GM21528 (cell line): Measurements from ENCODE around the gene CEMP1.

Experiments used
- ATAC-seq: cut with Tn5 transposase; IDR thresholded peaks from one replicate; pipeline ENCODE4 v1.9.1; 2021; ENCODE audit warnings: mild to moderate bottlenecking, moderate library complexity; ENCODE audit not compliant: unreplicated experiment, low FRiP score

Gene CEMP1

DNA sequence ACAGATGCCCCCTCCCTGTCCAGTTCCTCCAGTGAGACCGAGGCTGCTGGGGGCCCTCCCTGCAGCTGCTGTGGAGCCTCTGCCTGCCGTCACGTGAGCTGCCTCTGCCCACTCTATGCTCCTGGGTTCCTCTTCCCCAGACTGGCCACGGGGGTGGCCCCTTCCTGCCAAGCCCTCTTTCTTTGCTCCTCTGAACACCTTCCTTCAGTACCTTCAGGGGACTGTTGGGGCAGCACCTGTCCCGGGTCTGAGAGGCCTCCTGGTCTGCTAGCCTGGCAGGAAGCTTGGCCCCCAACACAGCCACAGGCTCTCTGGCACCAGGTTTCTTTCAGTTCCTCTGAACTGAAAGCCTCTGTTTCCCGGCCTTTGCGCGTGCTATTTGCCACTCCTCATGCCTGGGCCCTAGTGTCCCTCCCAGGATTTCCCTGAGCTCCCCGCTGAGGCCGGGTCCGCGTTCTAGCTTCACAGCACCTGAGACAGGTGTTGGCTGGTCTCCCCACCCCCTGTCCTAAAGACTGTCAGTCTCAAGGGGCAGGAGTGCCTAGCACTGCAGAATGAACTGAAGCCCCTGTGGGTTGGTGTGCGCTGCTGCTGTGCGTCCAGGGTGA is 24.1 kb downstream of the CEMP1 start:
- ATAC-seq: peak; percentile 49

DNA sequence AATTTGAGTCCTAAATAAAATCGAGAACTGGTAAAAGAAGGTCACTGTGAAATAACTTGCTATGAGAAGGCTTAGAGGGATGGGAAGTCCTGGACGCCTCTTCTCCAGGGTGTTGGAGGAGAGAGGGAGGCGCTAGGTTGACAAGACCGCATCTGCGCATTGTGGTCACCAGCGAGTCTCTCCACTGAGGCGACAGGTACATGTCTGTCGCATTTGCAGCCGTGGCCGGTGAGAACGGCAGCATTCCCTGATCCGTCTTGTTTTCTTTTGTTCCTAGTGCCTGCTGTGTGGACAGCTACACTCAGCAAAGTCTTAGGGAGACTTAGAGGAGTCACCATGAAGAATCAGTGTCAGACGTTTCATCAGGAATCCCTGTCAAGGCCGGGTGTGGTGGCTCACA is 25.5 kb downstream of the CEMP1 start:
- no peak for ATAC-seq

DNA sequence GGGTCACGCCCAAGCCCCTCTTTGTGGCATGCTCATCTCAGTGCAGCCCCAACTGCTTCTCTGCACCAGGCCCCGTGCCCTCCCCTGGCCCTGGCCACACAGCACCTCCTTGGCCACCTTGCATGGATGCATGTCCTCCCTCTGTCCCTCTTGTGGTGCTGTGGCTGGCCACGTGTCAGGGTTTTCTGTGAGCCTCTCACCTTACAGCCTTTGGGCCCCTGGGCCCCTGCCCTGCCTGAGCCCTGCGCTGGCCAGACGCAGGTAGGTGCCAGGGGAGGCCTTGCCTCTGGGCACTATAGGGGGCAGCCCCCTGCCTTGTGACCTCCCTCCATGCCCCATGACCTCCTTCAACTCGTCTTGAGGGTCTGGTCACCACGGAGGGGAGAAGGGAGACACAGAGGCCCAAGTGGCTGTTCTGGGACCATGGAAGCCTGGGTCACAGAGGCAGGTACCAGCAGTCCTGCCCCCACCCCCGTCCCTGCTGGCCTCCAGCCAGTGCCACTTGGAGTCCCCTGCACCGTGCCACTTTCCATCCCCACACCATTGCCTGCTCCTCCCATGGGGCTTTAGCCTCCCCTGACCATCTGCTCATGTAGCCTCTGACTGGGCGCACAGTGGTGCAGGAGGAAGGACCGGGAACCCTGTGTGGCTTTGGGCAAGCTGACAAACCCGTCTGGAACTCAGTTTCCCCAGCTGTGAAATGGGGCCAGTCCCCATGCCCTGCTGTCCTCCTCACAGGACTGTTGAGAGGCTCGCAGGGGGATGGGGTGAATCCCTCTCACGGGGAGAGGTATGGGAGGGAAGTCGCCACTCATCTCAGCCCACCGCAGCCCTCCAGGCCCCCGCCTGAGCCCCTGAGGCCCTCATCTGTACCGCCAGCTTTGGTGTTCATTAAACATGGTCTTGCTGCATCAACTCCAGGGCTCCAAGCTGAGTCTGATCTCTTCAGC is 29.0 kb downstream of the CEMP1 start:
- no peak for ATAC-seq

DNA sequence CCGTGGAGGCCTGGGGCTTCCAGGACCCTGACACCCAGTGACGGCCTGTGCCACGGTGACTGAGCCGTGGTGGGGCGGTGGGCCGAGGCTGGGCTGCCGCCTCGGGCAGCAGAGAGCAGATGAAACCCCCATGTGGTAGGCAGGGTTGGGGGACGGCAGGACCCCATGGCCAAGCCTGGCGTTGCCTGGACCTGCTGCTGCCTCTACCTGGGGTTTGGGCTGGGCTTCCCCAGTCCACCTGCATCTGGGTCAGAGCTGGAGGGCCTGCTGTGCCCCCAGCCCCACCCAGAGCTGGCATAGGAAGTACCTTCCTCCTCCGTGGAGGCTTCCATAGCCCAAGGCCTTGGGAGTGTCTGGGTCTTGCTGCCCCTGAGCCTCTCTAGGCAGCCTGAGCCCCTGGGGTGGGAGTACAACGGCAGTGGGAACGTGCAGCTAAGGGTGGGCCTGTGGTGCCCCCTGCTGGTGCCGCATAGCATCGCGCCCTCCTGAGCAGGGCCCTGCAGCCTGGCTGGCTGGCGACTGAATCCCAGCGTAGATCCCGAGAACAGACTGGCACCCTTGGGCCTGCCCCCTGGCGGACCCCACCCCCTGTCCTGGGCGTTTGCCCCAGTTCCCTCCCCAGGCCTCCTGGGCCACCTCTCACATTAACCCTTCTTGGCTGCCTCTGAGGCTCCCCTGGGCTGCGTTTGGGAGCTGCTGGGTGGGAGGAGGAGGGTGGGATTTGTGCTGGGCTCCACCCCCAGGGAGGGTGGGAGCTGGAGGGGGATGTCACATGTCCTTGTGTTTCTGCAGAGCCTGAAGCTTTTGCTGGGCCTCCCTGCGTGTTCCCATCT is 30.1 kb downstream of the CEMP1 start:
- ATAC-seq: no peak

DNA sequence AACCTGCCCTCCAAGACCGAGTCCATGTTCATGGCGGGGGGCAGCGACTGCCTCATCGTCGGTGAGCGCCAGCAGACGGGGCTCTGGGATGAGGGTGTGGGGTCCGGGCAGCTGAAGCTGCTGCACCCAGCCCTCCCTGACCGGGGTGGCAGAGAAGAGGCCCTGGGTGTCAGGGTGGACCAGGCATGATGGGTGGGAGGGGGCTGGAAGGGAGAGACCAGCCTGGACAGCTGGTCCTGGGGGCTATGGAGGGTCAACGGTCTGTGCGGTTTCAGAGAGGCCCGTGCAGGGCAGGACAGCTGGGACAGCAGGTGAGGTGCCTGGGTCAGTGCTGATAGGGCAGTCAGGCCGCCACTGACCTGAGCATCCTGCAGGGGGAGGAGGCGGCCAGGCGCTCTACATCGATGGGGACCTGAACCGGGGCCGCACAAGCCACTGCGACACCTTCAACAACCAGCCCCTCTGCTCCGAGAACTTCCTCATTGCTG is 30.7 kb downstream of the CEMP1 start:
- ATAC-seq: no peak

DNA sequence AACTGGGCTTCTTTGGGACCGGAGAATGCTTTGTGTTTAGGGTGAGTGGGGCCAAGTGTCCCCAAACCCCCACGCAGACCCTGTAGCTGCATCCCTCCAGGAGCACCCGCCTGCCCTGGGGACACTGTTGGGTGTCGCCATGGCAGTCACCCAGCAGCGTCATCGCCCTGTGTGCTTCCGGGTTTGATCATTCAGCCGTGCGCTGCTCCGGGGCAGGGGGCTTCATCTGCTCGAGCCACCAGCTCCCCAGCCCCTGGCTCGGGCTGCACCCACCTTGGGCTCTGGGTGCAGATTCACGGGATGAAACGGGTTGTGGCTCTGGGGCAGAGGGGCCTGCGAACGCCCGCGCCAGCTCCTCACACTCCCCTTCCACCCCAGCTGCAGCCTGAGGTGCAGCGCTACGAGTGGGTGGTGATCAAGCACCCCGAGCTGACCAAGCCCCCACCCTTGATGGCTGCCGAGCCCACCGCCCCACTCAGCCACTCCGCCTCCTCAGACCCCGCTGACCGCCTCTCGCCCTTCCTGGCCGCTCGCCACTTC is 31.2 kb downstream of the CEMP1 start:
- no peak for ATAC-seq

DNA sequence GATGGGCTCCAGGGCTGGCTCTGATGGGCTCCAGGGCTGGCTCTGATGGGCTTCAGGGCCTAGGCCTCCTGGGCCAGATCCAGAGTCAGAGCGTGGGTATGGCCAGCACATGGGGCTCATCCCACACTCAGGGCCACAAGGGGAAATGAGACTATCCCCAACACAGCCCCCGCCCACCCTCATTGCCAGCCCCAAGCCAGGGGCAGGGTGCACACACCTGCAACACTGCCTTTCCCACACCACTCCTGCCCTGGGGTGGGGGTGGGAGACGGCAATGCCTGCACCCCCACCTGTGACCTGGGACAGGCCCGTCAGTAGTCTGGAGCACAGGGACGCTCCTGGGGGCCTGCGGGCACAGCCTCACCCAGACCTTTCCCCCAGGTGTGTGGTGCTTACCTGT is 31.8 kb downstream of the CEMP1 start:
- no peak for ATAC-seq

DNA sequence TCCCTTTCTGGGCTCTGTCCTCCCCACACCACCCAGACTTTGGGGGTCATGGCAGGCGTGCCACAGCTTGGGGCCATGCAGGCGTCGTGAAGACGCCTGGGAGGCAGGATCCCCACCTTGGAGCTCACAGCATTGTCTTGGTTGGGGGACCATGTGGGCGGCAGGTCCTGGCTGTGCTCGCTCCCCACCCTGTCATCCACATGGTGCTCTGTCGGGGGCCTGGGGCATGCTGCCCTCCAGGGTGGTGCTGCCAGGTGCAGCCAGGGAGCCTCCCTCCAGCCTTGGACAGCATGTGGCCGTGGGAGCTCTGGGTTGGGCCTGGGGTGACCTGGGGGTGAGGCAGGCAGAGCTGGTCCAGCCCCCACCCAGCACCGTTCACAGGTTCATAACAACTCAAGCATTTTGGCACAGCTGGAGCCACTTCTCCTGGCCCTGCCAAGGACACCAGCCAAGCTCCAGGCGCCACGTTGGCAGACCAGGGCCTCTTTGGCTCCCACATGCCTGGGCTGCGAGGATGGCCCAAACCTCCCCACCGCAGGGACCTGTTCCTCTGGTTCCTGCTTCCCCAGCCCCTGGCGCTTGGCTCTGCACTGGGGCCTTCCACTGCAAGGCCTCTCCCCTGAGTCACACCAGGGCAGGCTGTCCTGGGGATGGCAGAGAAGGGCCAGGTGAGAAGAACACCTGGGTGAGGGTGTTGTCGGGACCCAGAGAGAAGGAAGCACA is 32.5 kb downstream of the CEMP1 start:
- ATAC-seq: no peak

DNA sequence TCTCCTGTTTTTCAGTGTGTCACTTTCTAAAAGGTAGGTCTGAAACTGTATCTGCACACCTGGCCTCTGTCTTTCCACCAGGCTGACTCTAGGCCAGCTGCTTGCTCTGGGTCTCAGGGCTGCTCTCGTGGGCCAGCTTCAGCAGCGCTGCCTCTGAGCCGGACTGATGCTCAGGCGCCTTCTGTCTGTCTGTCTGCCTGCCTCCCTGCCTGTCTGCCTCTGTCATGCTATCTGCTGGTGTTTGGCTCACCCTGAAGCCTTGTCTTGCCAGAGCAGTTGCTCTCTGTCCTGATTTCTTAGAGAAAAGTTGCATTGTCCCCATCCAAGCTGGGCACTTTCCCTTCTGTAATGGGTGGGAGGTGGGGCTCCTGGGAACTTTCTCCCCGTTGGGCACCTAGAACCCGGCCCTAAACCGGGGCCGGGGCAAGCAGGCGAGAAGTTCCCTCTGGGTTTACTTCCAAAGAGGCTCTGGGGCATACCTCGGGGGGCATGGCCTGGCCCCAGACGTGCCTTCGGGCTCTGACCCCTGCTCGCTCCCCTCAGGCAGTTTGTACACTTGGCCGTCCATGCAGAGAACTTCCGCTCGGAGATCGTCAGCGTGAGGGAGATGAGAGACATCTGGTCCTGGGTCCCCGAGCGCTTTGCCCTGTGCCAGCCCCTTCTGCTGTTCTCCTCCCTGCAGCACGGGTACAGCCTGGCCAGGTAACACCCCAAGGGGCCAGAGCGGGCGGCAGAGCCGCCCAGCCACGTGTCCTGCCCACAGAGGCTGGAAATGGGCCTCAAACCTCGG is 33.3 kb downstream of the CEMP1 start:
- no peak for ATAC-seq

DNA sequence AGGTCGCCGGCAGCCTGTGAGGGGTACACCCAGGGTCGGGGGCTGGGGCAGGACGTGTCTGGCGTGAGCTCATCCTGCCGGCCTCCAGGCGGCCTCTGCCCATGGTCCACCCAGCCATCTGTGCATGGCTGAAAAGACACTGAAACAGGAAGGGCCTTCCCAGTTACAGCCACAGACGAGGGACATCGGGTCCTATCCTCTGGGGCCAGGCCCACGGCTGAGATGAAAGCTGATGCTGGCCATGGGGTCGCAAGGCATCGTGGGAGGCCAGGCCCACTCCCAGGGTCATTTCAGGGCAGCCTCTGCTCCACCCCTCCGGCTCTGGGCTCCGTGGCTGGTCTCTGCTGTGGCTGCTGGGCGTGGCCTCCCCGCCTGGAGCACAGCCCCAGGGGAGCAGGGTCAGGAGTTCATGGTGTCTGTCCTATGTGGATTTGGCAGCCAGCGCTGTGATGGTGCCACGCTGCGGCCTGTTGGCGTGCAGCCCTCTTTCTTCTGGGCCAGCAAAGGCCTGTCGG is 34.0 kb downstream of the CEMP1 start:
- ATAC-seq: no peak

DNA sequence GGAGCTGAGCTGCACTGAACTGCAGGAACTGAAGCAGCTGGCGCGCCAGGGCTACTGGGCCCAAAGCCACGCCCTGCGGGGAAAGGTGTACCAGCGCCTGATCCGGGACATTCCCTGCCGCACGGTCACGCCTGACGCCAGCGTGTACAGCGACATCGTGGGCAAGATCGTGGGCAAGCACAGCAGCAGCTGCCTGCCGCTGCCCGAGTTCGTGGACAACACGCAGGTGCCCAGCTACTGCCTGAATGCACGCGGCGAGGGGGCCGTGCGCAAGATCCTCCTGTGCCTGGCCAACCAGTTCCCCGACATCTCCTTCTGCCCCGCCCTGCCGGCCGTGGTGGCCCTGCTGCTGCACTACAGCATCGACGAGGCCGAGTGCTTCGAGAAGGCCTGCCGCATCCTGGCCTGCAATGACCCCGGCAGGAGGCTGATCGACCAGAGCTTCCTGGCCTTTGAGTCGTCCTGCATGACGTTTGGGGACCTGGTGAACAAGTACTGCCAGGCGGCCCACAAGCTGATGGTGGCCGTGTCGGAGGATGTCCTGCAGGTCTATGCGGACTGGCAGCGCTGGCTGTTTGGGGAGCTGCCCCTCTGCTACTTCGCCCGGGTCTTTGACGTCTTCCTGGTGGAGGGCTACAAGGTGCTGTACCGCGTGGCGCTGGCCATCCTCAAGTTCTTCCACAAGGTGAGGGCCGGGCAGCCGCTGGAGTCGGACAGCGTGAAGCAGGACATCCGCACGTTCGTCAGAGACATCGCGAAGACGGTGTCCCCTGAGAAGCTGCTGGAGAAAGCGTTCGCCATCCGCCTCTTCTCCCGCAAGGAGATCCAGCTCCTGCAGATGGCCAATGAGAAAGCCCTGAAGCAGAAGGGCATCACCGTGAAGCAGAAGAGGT is 34.7 kb downstream of the CEMP1 start:
- no peak for ATAC-seq

DNA sequence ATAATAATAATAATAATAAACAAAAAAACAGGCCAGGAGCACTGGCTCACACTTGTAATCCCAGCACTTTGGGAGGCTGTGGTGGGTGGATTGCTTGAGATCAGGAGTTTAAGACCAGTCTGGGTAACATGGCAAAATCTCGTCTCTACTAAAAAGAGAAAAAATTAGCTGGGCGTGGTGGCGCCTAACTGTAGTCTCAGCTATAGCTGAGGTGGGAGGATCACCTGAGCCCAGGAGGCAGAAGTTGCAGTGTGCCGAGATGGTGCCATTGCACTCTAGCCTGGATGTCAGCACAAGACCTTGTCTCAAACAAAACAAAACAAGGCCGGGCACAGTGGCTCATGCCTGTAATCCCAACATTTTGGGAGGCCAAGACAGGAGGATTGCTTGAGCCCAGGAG is 36.2 kb downstream of the CEMP1 start:
- ATAC-seq: no peak

DNA sequence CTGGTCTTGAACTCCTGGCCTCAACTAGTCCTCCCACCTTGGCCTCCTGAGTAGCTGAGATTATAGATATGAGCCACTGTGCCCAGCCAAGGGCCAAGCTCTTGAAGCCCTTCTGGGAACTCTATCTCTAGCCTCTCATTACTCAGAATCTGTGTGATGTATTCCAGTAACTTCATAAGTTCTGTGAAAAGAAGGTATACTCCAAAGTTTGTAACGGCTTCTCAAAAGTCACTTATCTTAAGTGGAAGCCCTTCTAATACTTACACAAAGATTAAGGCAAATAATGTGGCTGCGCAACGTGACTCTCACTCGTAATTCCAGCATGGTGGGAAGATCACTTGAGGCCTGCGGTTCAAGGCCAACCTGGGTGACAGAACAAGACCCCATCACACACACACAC is 36.6 kb downstream of the CEMP1 start:
- ATAC-seq: no peak

DNA sequence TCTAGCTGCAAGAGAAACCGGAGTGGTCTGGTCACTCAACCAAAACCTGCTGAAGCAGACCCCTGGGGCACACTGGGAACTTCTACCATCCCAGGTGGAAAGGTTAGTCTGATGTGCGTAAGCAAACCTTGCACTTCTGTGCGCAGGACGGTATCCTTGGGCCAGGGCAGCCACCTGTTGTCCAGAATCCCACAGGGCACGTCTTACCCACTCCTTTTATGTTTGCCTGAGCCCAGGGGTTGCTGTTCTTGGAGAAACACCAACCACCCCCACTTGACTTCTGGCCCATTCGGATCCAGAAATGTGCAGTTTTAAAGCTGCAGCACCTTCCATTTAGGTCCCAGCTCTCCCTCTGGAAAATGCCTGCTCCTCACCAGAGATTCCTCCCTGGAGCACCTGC is 37.6 kb downstream of the CEMP1 start:
- no peak for ATAC-seq

DNA sequence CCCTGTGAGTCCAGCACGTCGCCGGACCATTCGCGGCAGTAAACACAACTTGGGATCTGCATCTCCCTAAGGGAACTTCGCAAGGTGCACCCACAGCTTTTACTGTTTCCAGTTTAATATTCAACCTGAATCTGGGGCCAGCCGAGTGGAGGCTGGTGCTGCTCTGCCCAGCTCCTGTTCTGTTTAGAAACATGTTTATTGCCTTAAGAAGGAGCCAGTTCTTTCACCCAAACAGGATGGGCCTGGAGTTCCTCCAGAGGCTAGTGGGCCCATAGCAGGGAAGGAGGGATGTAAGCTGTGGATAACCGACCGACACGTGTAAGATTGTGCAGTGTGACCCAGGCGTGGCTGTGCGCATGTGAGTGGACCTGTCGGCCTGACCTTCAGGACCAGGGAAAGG is 38.9 kb downstream of the CEMP1 start:
- ATAC-seq: no peak

DNA sequence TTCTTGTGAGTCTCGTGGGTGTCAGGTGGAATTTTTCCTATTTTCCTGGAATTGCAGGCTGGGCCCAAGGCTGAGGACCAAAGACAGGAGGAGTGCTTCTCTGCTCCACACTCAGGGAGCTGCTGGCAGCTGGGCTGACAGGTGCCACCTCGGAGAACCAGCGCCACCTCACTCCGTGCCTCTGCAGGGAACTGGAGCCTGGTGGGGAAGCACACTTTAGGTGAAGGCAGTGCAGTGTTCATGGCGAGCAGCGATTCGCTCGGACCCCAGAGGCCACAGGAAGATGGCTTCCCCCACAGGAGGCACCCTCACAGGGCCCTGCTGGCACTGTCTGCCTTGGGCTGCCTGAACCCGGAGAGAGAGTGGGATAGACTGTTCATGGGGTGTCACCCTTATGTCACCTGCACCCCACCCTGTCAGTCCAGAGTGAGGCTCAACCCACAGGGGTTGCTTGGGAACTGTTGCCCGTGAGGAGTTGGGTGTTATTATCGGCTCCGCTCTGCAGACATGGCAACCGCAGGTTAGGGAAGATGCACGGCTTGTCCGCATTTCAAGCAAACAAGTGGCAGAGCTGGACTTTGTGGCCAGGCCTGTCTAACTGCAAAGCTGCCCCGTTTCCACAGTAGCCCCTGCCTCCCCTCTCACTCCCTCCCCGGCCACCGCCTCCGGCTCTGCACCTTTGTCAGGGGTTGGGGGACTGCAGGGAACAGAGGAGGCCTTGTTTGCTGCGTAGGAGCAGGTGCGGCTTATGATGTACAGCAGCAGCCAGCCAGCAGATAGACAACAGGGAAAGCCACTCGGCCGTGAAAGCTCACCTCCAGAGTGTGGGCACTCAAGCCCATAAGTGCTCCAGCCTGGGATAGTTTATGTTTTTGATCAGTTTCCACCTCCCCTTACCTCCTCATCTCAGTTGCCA is 40.8 kb downstream of the CEMP1 start:
- ATAC-seq: no peak

DNA sequence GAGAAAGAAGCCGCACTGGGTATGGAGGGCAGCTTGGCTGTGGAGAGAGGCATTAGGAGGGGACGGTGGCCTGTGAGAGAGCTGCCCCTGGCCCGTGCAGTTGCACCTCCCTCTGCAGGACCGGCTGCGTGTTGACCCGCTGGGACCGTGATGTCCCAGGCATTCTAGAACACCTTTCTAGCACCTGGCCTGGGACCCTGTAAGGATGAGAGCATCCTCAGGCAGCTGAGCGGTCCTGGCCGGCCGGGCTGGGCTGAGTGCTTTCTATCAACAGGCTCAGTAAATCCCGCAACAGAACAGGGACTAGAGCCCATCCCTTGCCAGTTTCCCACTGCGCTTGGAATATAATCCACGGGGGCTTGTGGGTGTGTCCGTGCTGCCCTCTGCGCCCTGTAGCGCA is 41.6 kb downstream of the CEMP1 start:
- ATAC-seq: no peak
